ENCODE results near the gene LAMC1.

The LAMC1 gene

GRCh38 chr1:183106746-183107145, 83.5 kb downstream of the LAMC1 start:
- no peak for DNase-seq (ENCODE audit: low read depth)

- no peak for DNase-seq (ENCODE audit: low read depth)
Observed at GRCh38 chr1:183110326-183110880, 87.2 kb downstream of the LAMC1 start.

GRCh38 chr1:183114441-183114840, 91.2 kb downstream of the LAMC1 start:
- no peak for DNase-seq (ENCODE audit: low read depth)

GRCh38 chr1:183116416-183116815, 93.2 kb downstream of the LAMC1 start:
- no peak for DNase-seq (ENCODE audit: low read depth)

GRCh38 chr1:183121609-183122008, 98.4 kb downstream of the LAMC1 start:
- no peak for DNase-seq (ENCODE audit: low read depth)

- no peak for DNase-seq (ENCODE audit: low read depth)
Observed at GRCh38 chr1:183124259-183124658, 101.0 kb downstream of the LAMC1 start.

GRCh38 chr1:183125279-183125999, 102.2 kb downstream of the LAMC1 start:
- DNase-seq (ENCODE audit: low read depth): no peak

- DNase-seq (ENCODE audit: low read depth): no peak
Observed at GRCh38 chr1:183126000-183126366, 102.8 kb downstream of the LAMC1 start.

- DNase-seq (ENCODE audit: low read depth): no peak
Observed at GRCh38 chr1:183126528-183126927, 103.3 kb downstream of the LAMC1 start.

GRCh38 chr1:183129921-183130690, 106.9 kb downstream of the LAMC1 start:
- no peak for DNase-seq (ENCODE audit: low read depth)

GRCh38 chr1:183131166-183131565, 107.9 kb downstream of the LAMC1 start:
- no peak for DNase-seq (ENCODE audit: low read depth)

- DNase-seq (ENCODE audit: low read depth): no peak
Observed at GRCh38 chr1:183135336-183135735, 112.1 kb downstream of the LAMC1 start.

- DNase-seq (ENCODE audit: low read depth): no peak
Observed at GRCh38 chr1:183137782-183138181, 114.6 kb downstream of the LAMC1 start.

GRCh38 chr1:183138301-183138700, 115.1 kb downstream of the LAMC1 start:
- no peak for DNase-seq (ENCODE audit: low read depth)

- DNase-seq (ENCODE audit: low read depth): no peak
Observed at GRCh38 chr1:183139281-183139942, 116.2 kb downstream of the LAMC1 start.

- no peak for DNase-seq (ENCODE audit: low read depth)
Observed at GRCh38 chr1:183140633-183141032, 117.4 kb downstream of the LAMC1 start.

GRCh38 chr1:183142171-183142570, 119.0 kb downstream of the LAMC1 start:
- no peak for DNase-seq (ENCODE audit: low read depth)

GRCh38 chr1:183143576-183144315, 120.5 kb downstream of the LAMC1 start:
- DNase-seq (ENCODE audit: low read depth): no peak

GRCh38 chr1:183144752-183145151, 121.5 kb downstream of the LAMC1 start:
- no peak for DNase-seq (ENCODE audit: low read depth)

GRCh38 chr1:183147735-183148134, 124.5 kb downstream of the LAMC1 start:
- no peak for DNase-seq (ENCODE audit: low read depth)

- DNase-seq (ENCODE audit: low read depth): no peak
Observed at GRCh38 chr1:183148599-183148998, 125.4 kb downstream of the LAMC1 start.

- DNase-seq (ENCODE audit: low read depth): no peak
Observed at GRCh38 chr1:183149273-183149672, 126.1 kb downstream of the LAMC1 start.

Data from activated T-cell treated with anti-CD3 and anti-CD28 coated beads for 1 hour (primary cell).